ENCODE data around the gene NLRP8.
"Not testable (repeated sequence)": the region's sequence is repeated elsewhere in the genome, so short reads cannot be mapped to it uniquely, and the experiment has no call there.

GRCh38 chr19:56019325-56019724 is 71.7 kb downstream of the NLRP8 start:
- TF ChIP-seq CTCF, POLR2AphosphoS5, POLR2A (IDR thresholded peaks at IDR 0.05): not testable (repeated sequence)

Data from breast epithelium (tissue), 3 donors.